ENCODE results near the gene HACD3. TPM values are rescaled to one million over a fixed set of nuclear protein-coding genes. Genes with fewer than 3 reads are reported as not detected.
A peak's percentile ranks its signal among the peaks of the same experiment; 100 is the strongest.
"Not testable (repeated sequence)": the region's sequence is repeated elsewhere in the genome, so short reads cannot be mapped to it uniquely, and the experiment has no call there.

Gene HACD3
- total RNA-seq, 1 donor from 2014 or later, result 47.9 TPM

DNA sequence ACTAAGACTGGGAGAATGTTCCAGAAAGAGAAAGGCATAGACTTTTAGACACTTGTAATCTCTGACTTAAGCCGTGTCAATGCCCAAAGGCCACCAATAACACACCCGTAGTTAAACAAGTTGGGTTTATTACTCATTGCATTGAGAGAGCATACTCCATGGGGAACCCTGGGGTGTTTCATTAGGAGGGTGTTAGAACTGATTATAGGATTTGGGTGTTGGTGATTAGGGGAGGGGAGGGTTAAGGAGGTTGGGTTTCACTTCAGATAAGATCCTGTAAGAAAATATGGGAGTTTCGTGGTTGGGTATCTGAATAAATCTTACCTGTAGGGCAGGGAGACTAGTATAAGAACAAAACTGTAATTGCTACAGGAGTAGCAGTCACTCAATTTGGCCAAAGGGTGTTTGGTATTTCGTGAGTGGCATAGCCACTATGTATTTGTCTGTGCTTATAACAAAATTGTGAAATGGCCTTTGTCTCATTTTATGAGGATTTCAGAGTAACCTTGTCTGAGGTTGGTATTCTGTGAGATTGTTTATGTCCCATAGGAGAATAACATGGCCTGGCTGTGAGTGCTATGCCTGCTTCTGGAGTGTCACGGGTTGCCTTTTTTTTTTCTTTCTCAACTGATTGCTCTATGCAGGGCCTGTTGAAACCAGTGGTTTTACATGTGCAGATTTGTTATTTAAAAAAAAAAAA is 2.9 kb downstream of the HACD3 start:
- intact Hi-C loops (cut with DNase I), result no loop called here
- Histone ChIP-seq H3K27me3 (ENCODE audit: low read depth) (no peaks in the 10 kb centered on the region), H3K27ac (no peak overlapping the region), H3K4me1 (peaks cover 18% of the 10 kb centered on the region), H3K4me3 (peak overlapping the region; percentile 4), H3K9me3 (no peaks in the 10 kb centered on the region), H3K36me3 (no peaks in the 10 kb centered on the region)
- TF ChIP-seq, protein P1, sequence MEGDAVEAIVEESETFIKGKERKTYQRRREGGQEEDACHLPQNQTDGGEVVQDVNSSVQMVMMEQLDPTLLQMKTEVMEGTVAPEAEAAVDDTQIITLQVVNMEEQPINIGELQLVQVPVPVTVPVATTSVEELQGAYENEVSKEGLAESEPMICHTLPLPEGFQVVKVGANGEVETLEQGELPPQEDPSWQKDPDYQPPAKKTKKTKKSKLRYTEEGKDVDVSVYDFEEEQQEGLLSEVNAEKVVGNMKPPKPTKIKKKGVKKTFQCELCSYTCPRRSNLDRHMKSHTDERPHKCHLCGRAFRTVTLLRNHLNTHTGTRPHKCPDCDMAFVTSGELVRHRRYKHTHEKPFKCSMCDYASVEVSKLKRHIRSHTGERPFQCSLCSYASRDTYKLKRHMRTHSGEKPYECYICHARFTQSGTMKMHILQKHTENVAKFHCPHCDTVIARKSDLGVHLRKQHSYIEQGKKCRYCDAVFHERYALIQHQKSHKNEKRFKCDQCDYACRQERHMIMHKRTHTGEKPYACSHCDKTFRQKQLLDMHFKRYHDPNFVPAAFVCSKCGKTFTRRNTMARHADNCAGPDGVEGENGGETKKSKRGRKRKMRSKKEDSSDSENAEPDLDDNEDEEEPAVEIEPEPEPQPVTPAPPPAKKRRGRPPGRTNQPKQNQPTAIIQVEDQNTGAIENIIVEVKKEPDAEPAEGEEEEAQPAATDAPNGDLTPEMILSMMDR (IDR thresholded peaks at IDR 0.05), result no peak
- peak in 1 of 2 donors; percentile 13 for ATAC-seq
- DNase-seq, result no peak

GRCh38 chr15:65535192-65535591 is 4.9 kb downstream of the HACD3 start:
- no peak overlapping the region for H3K27ac ChIP-seq
- H3K4me3 ChIP-seq, result no peak overlapping the region
- H3K4me1 ChIP-seq, result peaks cover 18% of the 10 kb centered on the region
- no peaks in the 10 kb centered on the region for H3K27me3 ChIP-seq (ENCODE audit: low read depth)
- ATAC-seq (no peak), DNase-seq (no peak)
- H3K36me3 ChIP-seq, result no peaks in the 10 kb centered on the region
- TF ChIP-seq, protein P1 (IDR thresholded peaks at IDR 0.05), result no peak
- intact Hi-C loops (cut with DNase I), result no loop called here
- H3K9me3 ChIP-seq, result no peaks in the 10 kb centered on the region

- intact Hi-C loops (cut with DNase I), result no loop called here
- Histone ChIP-seq H3K4me1 (no peaks in the 10 kb centered on the region), H3K27ac (no peak overlapping the region), H3K4me3 (no peak overlapping the region), H3K36me3 (no peaks in the 10 kb centered on the region), H3K27me3 (ENCODE audit: low read depth) (no peaks in the 10 kb centered on the region), H3K9me3 (no peaks in the 10 kb centered on the region)
- TF ChIP-seq, protein P1 (IDR thresholded peaks at IDR 0.05), result no peak
- DNase-seq (no peak), ATAC-seq (no peak)
Measured at GRCh38 chr15:65540314-65540713, 10.1 kb downstream of the HACD3 start.

GRCh38 chr15:65541231-65541820 is 11.1 kb downstream of the HACD3 start:
- Histone ChIP-seq H3K27ac (no peak overlapping the region), H3K36me3 (no peaks in the 10 kb centered on the region), H3K27me3 (ENCODE audit: low read depth) (no peaks in the 10 kb centered on the region), H3K4me3 (no peak overlapping the region), H3K9me3 (no peaks in the 10 kb centered on the region), H3K4me1 (no peaks in the 10 kb centered on the region)
- no peak for DNase-seq
- intact Hi-C loops (cut with DNase I), result no loop called here
- TF ChIP-seq, protein P1 (IDR thresholded peaks at IDR 0.05), result no peak
- no peak for ATAC-seq

DNA sequence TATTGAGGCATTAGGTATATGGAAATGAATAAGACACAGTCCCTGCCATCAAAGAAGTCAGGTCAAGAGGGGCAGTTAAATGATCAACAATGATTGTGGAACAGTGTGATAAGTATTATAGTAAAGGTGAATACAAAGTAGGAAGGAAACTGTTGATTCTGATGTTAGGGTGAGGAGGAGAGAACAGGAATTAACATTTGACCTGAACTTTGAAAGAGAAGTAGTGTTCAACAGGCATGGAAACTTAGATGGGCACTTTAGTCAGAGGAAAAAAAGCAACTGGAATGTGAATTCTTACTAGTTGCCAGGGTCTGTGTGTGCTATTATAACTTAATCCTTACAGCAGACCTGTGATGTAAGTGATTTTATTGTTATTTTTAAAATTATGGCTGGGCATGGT is 17.6 kb downstream of the HACD3 start:
- H3K4me3 ChIP-seq, result no peak overlapping the region
- H3K36me3 ChIP-seq, result no peaks in the 10 kb centered on the region
- no peak for DNase-seq
- intact Hi-C loops (cut with DNase I), result no loop called here
- no peaks in the 10 kb centered on the region for H3K4me1 ChIP-seq
- no peak overlapping the region for H3K27ac ChIP-seq
- no peaks in the 10 kb centered on the region for H3K9me3 ChIP-seq
- ATAC-seq, result no peak
- no peaks in the 10 kb centered on the region for H3K27me3 ChIP-seq (ENCODE audit: low read depth)
- TF ChIP-seq, protein P1 (IDR thresholded peaks at IDR 0.05), result no peak

- H3K27ac ChIP-seq; ATAC-seq; H3K9me3 ChIP-seq; intact Hi-C loops (cut with DNase I); H3K4me3 ChIP-seq; H3K27me3 ChIP-seq (ENCODE audit: low read depth); DNase-seq; H3K36me3 ChIP-seq; H3K4me1 ChIP-seq: not testable (repeated sequence)
Measured at GRCh38 chr15:65549288-65549687, 19.0 kb downstream of the HACD3 start.
